ENCODE results near the gene PTPRK.
A peak's percentile ranks its signal among the peaks of the same experiment; 100 is the strongest.

The PTPRK gene

GRCh38 chr6:128500014-128500413, 20.4 kb downstream of the PTPRK start:
- H3K27me3 ChIP-seq (ENCODE audit: insufficient read depth, low read length) = no peaks in the 10 kb centered on the region
- no peak overlapping the region for H2BK120ac ChIP-seq (ENCODE audit: insufficient read depth, low read length, poor library complexity)
- H2AFZ ChIP-seq (ENCODE audit: insufficient read depth, low read length, poor library complexity) = no peak overlapping the region
- peaks cover 0 to 6% of the 10 kb centered on the region in 2 experiments for H3K4me1 ChIP-seq (ENCODE audit: control insufficient read depth in 1 of 2, insufficient read depth in 2 of 2, low read length in 2 of 2)
- no peak overlapping the region for H3K27ac ChIP-seq (ENCODE audit: low read depth, low read length)
- H2AK5ac ChIP-seq (ENCODE audit: low read length) = no peak overlapping the region
- H3K18ac ChIP-seq (ENCODE audit: low read length) = no peak overlapping the region
- H3K79me1 ChIP-seq (ENCODE audit: low read length) = no peaks in the 10 kb centered on the region
- DNase-seq = no peak
- no peak overlapping the region for H2BK12ac ChIP-seq (ENCODE audit: low read length)
- peaks cover 2% of the 10 kb centered on the region for H3K79me2 ChIP-seq (ENCODE audit: control insufficient read depth, insufficient read depth, low read length, poor library complexity)
- no peak overlapping the region for H3K9ac ChIP-seq (ENCODE audit: low read length)
- H3K36me3 ChIP-seq (ENCODE audit: control insufficient read depth in 1 of 2, insufficient read depth in 2 of 2, low read length in 2 of 2) = no peaks in the 10 kb centered on the region
- H3K4me3 ChIP-seq (ENCODE audit: low read depth, low read length) = no peak overlapping the region
- no peaks in the 10 kb centered on the region for H3K9me3 ChIP-seq (ENCODE audit: insufficient read depth, low read depth, low read length)
- H4K8ac ChIP-seq (ENCODE audit: low read depth, low read length) = no peak overlapping the region
- no peak overlapping the region for H4K12ac ChIP-seq (ENCODE audit: low read depth, low read length)
- H3K4ac ChIP-seq (ENCODE audit: low read depth, low read length) = no peak overlapping the region
- H3K14ac ChIP-seq (ENCODE audit: low read length) = no peak overlapping the region
- no peak overlapping the region for H3K4me2 ChIP-seq (ENCODE audit: low read length)
- H2BK5ac ChIP-seq (ENCODE audit: low read depth, low read length, poor library complexity) = no peak overlapping the region
- no peak overlapping the region for H3K23ac ChIP-seq (ENCODE audit: low read length)
- H4K91ac ChIP-seq (ENCODE audit: low read depth, low read length) = no peak overlapping the region

GRCh38 chr6:128499079-128499731, 21.2 kb downstream of the PTPRK start:
- Histone ChIP-seq H3K79me2 (ENCODE audit: control insufficient read depth, insufficient read depth, low read length, poor library complexity) (peaks cover 2% of the 10 kb centered on the region), H3K23ac (ENCODE audit: low read length) (no peak overlapping the region), H4K12ac (ENCODE audit: low read depth, low read length) (no peak overlapping the region), H3K4ac (ENCODE audit: low read depth, low read length) (no peak overlapping the region), H2AFZ (ENCODE audit: insufficient read depth, low read length, poor library complexity) (no peak overlapping the region), H3K79me1 (ENCODE audit: low read length) (no peaks in the 10 kb centered on the region), H3K36me3 (ENCODE audit: control insufficient read depth in 1 of 2, insufficient read depth in 2 of 2, low read length in 2 of 2) (no peaks in the 10 kb centered on the region), H3K27me3 (ENCODE audit: insufficient read depth, low read length) (no peaks in the 10 kb centered on the region), H2BK12ac (ENCODE audit: low read length) (no peak overlapping the region), H3K18ac (ENCODE audit: low read length) (no peak overlapping the region), H2AK5ac (ENCODE audit: low read length) (no peak overlapping the region), H4K91ac (ENCODE audit: low read depth, low read length) (no peak overlapping the region), H3K9ac (ENCODE audit: low read length) (no peak overlapping the region), H3K4me3 (ENCODE audit: low read depth, low read length) (no peak overlapping the region), H2BK120ac (ENCODE audit: insufficient read depth, low read length, poor library complexity) (no peak overlapping the region), H3K27ac (ENCODE audit: low read depth, low read length) (no peak overlapping the region), H3K4me1 (ENCODE audit: control insufficient read depth in 1 of 2, insufficient read depth in 2 of 2, low read length in 2 of 2) (peaks cover 0 to 4% of the 10 kb centered on the region in 2 experiments), H3K14ac (ENCODE audit: low read length) (no peak overlapping the region), H4K8ac (ENCODE audit: low read depth, low read length) (no peak overlapping the region), H3K4me2 (ENCODE audit: low read length) (no peak overlapping the region), H3K9me3 (ENCODE audit: insufficient read depth, low read depth, low read length) (no peaks in the 10 kb centered on the region), H2BK5ac (ENCODE audit: low read depth, low read length, poor library complexity) (no peak overlapping the region)
- no peak for DNase-seq
- WGBS (ENCODE audit: extremely low coverage, insufficient coverage, insufficient read length) = no CpG with 5 or more reads among the region's 4 CpGs

- WGBS (ENCODE audit: extremely low coverage, insufficient coverage, insufficient read length) = no CpG with 5 or more reads among the region's 2 CpGs
- Histone ChIP-seq H3K18ac (ENCODE audit: low read length) (no peak overlapping the region), H2AK5ac (ENCODE audit: low read length) (no peak overlapping the region)
These were observed 22.2 kb downstream of the PTPRK start for GRCh38 chr6:128498234-128498633.

GRCh38 chr6:128495536-128496333, 24.7 kb downstream of the PTPRK start:
- H2BK5ac ChIP-seq (ENCODE audit: low read depth, low read length, poor library complexity) = no peak overlapping the region

More at GRCh38 chr6:128498234-128498633, 22.2 kb downstream of the PTPRK start:
- no peaks in the 10 kb centered on the region for H3K36me3 ChIP-seq (ENCODE audit: control insufficient read depth in 1 of 2, insufficient read depth in 2 of 2, low read length in 2 of 2)
- H4K8ac ChIP-seq (ENCODE audit: low read depth, low read length) = no peak overlapping the region
- peaks cover 0 to 4% of the 10 kb centered on the region in 2 experiments for H3K4me1 ChIP-seq (ENCODE audit: control insufficient read depth in 1 of 2, insufficient read depth in 2 of 2, low read length in 2 of 2)
- no peaks in the 10 kb centered on the region for H3K79me1 ChIP-seq (ENCODE audit: low read length)
- H3K23ac ChIP-seq (ENCODE audit: low read length) = no peak overlapping the region
- no peak overlapping the region for H3K4me3 ChIP-seq (ENCODE audit: low read depth, low read length)
- H3K14ac ChIP-seq (ENCODE audit: low read length) = no peak overlapping the region
- H3K27me3 ChIP-seq (ENCODE audit: insufficient read depth, low read length) = no peaks in the 10 kb centered on the region
- H3K9ac ChIP-seq (ENCODE audit: low read length) = no peak overlapping the region
- peaks cover 2% of the 10 kb centered on the region for H3K79me2 ChIP-seq (ENCODE audit: control insufficient read depth, insufficient read depth, low read length, poor library complexity)
- no peak overlapping the region for H3K27ac ChIP-seq (ENCODE audit: low read depth, low read length)
- H2BK5ac ChIP-seq (ENCODE audit: low read depth, low read length, poor library complexity) = no peak overlapping the region
- no peak overlapping the region for H2AFZ ChIP-seq (ENCODE audit: insufficient read depth, low read length, poor library complexity)
- H2BK12ac ChIP-seq (ENCODE audit: low read length) = no peak overlapping the region
- H3K4ac ChIP-seq (ENCODE audit: low read depth, low read length) = no peak overlapping the region
- H3K4me2 ChIP-seq (ENCODE audit: low read length) = peak overlapping the region; percentile 22
- H3K9me3 ChIP-seq (ENCODE audit: insufficient read depth, low read depth, low read length) = no peaks in the 10 kb centered on the region
- no peak overlapping the region for H4K12ac ChIP-seq (ENCODE audit: low read depth, low read length)
- no peak for DNase-seq
- H2BK120ac ChIP-seq (ENCODE audit: insufficient read depth, low read length, poor library complexity) = no peak overlapping the region
- H4K91ac ChIP-seq (ENCODE audit: low read depth, low read length) = no peak overlapping the region

More at GRCh38 chr6:128495536-128496333, 24.7 kb downstream of the PTPRK start:
- no peak overlapping the region for H4K8ac ChIP-seq (ENCODE audit: low read depth, low read length)
- no peak overlapping the region for H2AFZ ChIP-seq (ENCODE audit: insufficient read depth, low read length, poor library complexity)
- H4K91ac ChIP-seq (ENCODE audit: low read depth, low read length) = no peak overlapping the region
- no peak overlapping the region for H3K4ac ChIP-seq (ENCODE audit: low read depth, low read length)
- H2BK120ac ChIP-seq (ENCODE audit: insufficient read depth, low read length, poor library complexity) = no peak overlapping the region
- no peak overlapping the region for H3K4me3 ChIP-seq (ENCODE audit: low read depth, low read length)
- peaks cover 0 to 6% of the 10 kb centered on the region in 2 experiments for H3K4me1 ChIP-seq (ENCODE audit: control insufficient read depth in 1 of 2, insufficient read depth in 2 of 2, low read length in 2 of 2)
- H3K36me3 ChIP-seq (ENCODE audit: control insufficient read depth in 1 of 2, insufficient read depth in 2 of 2, low read length in 2 of 2) = no peaks in the 10 kb centered on the region
- no peak overlapping the region for H3K14ac ChIP-seq (ENCODE audit: low read length)
- H3K9me3 ChIP-seq (ENCODE audit: insufficient read depth, low read depth, low read length) = no peaks in the 10 kb centered on the region
- no peak overlapping the region for H4K12ac ChIP-seq (ENCODE audit: low read depth, low read length)
- H2BK12ac ChIP-seq (ENCODE audit: low read length) = no peak overlapping the region
- no peak for DNase-seq
- no peak overlapping the region for H3K9ac ChIP-seq (ENCODE audit: low read length)
- H2AK5ac ChIP-seq (ENCODE audit: low read length) = no peak overlapping the region
- no peak overlapping the region for H3K23ac ChIP-seq (ENCODE audit: low read length)
- no peak overlapping the region for H3K18ac ChIP-seq (ENCODE audit: low read length)
- H3K79me2 ChIP-seq (ENCODE audit: control insufficient read depth, insufficient read depth, low read length, poor library complexity) = peaks cover under 1% of the 10 kb centered on the region
- no peaks in the 10 kb centered on the region for H3K27me3 ChIP-seq (ENCODE audit: insufficient read depth, low read length)
- H3K27ac ChIP-seq (ENCODE audit: low read depth, low read length) = no peak overlapping the region
- H3K79me1 ChIP-seq (ENCODE audit: low read length) = peaks cover 3% of the 10 kb centered on the region
- WGBS (ENCODE audit: extremely low coverage, insufficient coverage, insufficient read length) = no CpG with 5 or more reads among the region's 6 CpGs
- H3K4me2 ChIP-seq (ENCODE audit: low read length) = no peak overlapping the region
